ENCODE results near the gene DNAJC5.

The DNAJC5 gene

DNA sequence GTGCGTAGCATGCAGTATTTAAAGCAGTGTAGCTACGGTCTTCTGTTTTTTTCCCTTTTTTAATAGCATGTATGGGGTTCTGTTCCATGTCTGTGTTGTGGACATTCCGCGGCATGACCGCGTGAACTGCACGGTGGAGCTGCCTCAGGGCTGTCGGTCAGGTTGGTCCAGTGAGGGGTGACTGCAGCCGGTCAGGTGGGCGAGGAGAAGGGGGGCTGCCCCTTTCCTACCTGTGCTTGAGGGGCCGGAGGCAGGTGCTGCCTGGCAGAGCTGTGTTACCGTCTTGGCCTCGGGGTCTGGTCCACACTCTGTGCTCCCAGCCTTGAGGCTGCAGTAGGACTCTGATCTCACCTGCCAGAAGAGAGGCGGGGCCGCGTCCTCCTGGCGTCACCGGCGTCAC lies 36.8 kb downstream of the DNAJC5 start:
- Mint-ChIP-seq H3K27me3 (ENCODE audit: low read depth, poor library complexity) (no peaks in the 10 kb centered on the region), H3K4me1 (peaks cover 19% of the 10 kb centered on the region), H3K4me3 (no peak overlapping the region), H3K9me3 (no peaks in the 10 kb centered on the region), H3K36me3 (ENCODE audit: low read depth) (peaks cover 70% of the 10 kb centered on the region), H3K27ac (no peak overlapping the region)
- TF ChIP-seq, protein P1, sequence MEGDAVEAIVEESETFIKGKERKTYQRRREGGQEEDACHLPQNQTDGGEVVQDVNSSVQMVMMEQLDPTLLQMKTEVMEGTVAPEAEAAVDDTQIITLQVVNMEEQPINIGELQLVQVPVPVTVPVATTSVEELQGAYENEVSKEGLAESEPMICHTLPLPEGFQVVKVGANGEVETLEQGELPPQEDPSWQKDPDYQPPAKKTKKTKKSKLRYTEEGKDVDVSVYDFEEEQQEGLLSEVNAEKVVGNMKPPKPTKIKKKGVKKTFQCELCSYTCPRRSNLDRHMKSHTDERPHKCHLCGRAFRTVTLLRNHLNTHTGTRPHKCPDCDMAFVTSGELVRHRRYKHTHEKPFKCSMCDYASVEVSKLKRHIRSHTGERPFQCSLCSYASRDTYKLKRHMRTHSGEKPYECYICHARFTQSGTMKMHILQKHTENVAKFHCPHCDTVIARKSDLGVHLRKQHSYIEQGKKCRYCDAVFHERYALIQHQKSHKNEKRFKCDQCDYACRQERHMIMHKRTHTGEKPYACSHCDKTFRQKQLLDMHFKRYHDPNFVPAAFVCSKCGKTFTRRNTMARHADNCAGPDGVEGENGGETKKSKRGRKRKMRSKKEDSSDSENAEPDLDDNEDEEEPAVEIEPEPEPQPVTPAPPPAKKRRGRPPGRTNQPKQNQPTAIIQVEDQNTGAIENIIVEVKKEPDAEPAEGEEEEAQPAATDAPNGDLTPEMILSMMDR (IDR thresholded peaks at IDR 0.05) = no peak
- no peak for DNase-seq

DNA sequence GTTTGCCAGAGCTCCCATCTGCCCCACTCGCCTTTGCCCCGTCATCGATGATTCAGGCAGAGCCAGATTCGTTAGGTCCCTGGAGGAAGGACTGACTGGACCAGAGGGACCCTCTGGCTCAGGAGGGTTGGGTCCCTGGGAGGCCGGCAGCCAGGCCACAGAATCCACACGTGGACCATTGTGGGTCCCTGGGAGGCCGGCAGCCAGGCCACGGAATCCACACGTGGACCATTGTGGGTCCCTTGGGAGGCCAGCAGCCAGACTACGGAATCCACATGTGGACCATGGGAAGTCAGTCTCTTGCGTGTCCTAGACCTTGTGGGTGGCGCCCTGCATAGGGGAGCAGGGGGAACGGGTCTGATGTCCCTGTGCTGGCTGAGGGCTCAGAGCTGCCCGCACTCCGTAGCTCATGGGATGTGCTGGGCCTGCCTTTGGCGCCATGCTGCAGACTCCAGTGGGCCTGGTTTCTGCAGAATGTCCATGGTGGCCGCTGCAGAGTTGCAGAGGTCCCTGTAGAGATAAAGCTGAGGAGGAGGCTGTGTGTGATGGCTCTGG lies 37.8 kb downstream of the DNAJC5 start:
- Mint-ChIP-seq H3K4me1 (peaks cover 19% of the 10 kb centered on the region), H3K4me3 (no peak overlapping the region), H3K9me3 (no peaks in the 10 kb centered on the region), H3K36me3 (ENCODE audit: low read depth) (peaks cover 69% of the 10 kb centered on the region), H3K27ac (no peak overlapping the region), H3K27me3 (ENCODE audit: low read depth, poor library complexity) (no peaks in the 10 kb centered on the region)
- TF ChIP-seq, protein P1 (IDR thresholded peaks at IDR 0.05) = no peak
- DNase-seq = no peak

DNA sequence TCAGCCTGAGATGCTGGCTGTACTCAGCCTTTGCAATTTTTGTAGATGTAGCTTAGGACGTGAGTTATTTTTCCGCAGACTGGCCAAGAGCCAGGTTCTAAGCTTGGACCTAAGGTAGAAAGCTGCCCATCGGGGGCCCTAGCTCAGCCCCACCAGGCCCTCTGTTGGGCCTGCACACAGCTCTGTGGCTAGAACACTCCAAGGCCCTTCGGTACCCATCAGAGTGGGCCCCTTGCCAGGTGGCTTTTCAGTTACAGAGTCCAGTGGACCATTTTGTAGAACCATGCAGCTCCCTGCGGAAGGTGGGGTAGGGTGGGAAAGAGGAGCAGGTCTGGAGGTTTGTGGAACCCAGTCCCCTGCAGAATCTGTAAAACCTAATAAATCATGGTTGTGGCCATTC lies 38.7 kb downstream of the DNAJC5 start:
- H3K27me3 Mint-ChIP-seq (ENCODE audit: low read depth, poor library complexity) = no peaks in the 10 kb centered on the region
- H3K9me3 Mint-ChIP-seq = no peaks in the 10 kb centered on the region
- H3K4me1 Mint-ChIP-seq = peaks cover 19% of the 10 kb centered on the region
- H3K4me3 Mint-ChIP-seq = no peak overlapping the region
- peak overlapping the region; percentile 42 for H3K27ac Mint-ChIP-seq
- no peak for DNase-seq
- TF ChIP-seq, protein P1 (IDR thresholded peaks at IDR 0.05) = no peak
- H3K36me3 Mint-ChIP-seq (ENCODE audit: low read depth) = peaks cover 66% of the 10 kb centered on the region

DNA sequence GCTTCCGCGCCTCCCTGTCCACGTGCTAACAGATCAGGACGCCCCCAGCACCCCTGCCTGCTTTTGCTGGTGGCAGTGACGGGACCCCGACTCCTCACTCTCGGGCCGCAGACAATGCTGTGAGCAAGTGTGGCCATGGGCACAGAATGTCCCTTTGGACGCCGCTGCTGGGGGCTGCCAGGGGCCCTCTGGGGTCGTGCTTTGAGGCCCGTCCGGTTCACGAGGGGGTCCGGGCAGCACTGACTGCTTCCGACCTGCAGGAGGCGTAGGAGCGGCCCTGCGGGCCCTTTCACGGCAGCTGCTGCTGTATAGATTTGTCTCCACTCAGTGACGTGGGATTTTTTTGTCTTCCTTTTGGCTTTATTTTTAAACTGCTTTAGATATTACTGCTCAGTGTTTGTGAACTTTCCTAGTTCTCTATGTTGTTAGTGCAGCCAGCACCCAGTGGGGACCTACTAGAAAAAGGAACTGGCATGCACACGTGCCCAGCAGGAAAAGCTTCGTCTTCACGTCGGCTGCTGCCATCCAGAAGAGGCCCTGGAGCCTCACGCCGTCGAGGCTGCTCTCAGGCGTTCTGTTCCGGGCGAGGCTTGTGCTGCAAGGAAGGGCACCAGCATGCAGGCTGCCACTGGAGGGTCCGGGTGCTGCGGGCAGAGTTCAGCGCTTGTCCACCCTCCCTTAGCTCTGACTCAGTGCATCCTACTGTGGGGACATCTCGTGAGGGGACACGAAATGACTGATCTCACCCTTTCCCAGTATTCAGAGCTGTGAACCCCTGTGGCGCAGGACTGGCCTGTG lies 39.5 kb downstream of the DNAJC5 start:
- TF ChIP-seq, protein P1 (IDR thresholded peaks at IDR 0.05) = peak; percentile 63
- peaks cover 19% of the 10 kb centered on the region for H3K4me1 Mint-ChIP-seq
- no peak overlapping the region for H3K4me3 Mint-ChIP-seq
- peak; percentile 50 for DNase-seq
- no peaks in the 10 kb centered on the region for H3K27me3 Mint-ChIP-seq (ENCODE audit: low read depth, poor library complexity)
- no peaks in the 10 kb centered on the region for H3K9me3 Mint-ChIP-seq
- H3K27ac Mint-ChIP-seq = peak overlapping the region; percentile 42
- peaks cover 60% of the 10 kb centered on the region for H3K36me3 Mint-ChIP-seq (ENCODE audit: low read depth)

DNA sequence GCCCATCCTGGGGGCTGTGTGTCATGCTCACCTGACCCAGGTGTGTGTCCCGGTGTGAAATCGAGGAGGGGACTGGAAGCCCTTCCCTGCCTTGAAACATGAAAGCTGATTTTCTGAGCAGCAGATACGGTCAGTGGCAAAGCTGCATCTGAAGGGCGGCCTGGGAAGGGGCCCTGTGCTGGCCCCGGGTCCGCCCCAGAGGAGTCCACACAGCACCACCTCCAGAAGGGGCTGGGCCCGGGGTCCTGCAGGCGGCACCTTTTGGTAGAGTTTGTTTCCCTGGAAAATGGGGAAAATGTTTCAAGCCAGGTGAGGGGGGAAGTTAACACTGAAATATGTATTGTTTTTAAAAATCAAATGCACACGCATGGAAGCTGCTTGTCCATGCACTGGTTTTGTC lies 40.5 kb downstream of the DNAJC5 start:
- H3K9me3 Mint-ChIP-seq = no peaks in the 10 kb centered on the region
- no peaks in the 10 kb centered on the region for H3K27me3 Mint-ChIP-seq (ENCODE audit: low read depth, poor library complexity)
- no peak overlapping the region for H3K27ac Mint-ChIP-seq
- H3K36me3 Mint-ChIP-seq (ENCODE audit: low read depth) = peaks cover 53% of the 10 kb centered on the region
- H3K4me3 Mint-ChIP-seq = no peak overlapping the region
- TF ChIP-seq, protein P1 (IDR thresholded peaks at IDR 0.05) = no peak
- no peak for DNase-seq
- peaks cover 19% of the 10 kb centered on the region for H3K4me1 Mint-ChIP-seq

DNA sequence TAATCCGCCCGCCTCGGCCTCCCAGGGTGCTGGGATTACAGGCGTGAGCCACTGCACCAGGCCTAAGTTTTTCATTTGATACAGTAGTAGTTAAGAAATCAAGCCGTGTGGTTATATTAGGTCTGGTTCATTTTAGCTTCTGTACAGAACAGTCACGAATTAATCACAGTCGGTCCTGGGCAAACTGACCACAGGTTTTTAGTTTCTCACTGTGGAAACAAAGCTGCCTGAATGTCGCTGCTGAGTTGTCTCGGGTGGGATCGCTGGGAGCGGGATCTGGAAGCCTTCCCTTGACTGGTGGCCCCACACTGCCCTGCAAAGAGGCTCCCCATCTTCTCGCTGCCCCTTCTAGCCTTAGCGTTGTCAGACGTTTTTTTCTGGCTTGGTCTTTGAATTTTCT lies 42.7 kb downstream of the DNAJC5 start:
- Mint-ChIP-seq H3K4me3 (no peak overlapping the region), H3K4me1 (peaks cover 24% of the 10 kb centered on the region), H3K27me3 (ENCODE audit: low read depth, poor library complexity) (no peaks in the 10 kb centered on the region), H3K36me3 (ENCODE audit: low read depth) (peaks cover 35% of the 10 kb centered on the region), H3K27ac (peak overlapping the region; percentile 87), H3K9me3 (no peaks in the 10 kb centered on the region)
- TF ChIP-seq, protein P1 (IDR thresholded peaks at IDR 0.05) = no peak
- no peak for DNase-seq
